Amniotic stem cell (primary cell): ENCODE data around the gene GARNL3.

Source experiments
- DNase-seq: peaks from one replicate; lab custom pipeline; 2025; lab: John Stamatoyannopoulos, UW

Gene GARNL3

GRCh38 chr9:127233550-127233949, 31.0 kb upstream of the GARNL3 start:
- no peak for DNase-seq

DNA sequence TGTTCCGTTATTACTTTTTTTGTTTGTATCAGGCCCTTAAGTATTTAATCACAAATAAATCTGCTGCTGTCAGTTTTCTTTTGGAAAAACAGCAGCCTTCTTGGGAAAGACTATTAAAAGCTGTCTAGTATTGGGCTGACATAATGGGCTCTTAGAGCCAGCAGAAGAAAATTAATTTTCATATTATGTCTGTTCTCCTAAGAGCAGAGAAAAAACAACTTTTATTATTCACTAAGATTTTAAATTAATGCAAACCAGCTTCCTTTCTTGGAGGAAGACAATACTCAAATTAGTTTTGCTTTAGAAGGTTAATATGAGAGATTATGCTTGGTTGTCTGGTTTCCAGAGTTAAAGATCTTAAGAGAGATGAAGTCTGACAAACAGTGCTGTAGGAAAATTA, 30.6 kb upstream of the GARNL3 start:
- no peak for DNase-seq

- no peak for DNase-seq
Observed at GRCh38 chr9:127237801-127238200, 26.8 kb upstream of the GARNL3 start.

GRCh38 chr9:127241354-127241753, 23.2 kb upstream of the GARNL3 start:
- DNase-seq: no peak

DNA sequence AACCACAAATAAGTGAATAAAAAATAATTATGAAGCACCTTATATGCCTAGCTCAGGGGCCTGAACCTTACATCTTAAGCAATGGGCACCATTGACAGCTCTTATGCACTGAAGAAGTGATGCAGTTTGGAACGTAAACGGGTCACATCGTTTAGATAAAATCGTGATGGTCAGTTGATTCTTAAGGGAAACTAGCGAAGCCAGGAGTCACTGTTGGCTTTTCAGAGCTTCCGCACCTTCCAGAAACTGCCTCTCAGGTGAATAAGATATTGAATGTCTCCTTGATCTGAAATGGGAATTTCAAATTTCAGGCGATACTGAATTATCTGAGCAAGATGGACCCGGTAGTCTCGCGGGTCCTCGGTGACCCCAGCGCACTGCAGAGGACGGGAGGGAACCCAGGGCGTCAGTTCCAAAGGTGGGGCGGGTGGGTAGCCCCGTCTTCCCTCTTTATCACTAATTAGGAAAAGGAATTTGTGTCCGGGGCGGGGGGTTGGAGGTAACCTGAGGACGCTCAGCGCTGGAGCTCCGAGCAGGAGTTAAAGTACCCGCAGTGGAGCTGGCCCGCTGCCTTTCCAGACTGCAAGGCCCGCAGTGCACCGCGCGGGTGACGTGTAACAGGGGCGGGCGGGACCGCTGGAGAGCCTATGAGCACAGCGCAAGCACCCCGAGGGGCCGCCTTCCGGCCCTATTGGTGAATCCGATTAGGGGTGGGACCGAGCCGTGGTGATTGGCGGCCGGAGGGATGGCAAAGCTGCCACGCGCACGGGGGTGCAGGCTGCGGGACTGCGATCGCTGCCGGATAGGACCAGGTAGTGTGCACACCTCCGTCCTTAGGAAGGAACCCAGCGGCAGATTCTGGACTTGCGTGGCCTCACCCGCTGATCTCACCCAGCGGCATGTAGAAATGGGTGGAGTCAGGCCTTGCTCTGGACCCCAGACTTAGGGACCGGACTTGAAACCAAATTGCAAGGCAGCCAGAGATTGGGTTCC, 19.7 kb upstream of the GARNL3 start:
- peak; percentile 95 for DNase-seq

DNA sequence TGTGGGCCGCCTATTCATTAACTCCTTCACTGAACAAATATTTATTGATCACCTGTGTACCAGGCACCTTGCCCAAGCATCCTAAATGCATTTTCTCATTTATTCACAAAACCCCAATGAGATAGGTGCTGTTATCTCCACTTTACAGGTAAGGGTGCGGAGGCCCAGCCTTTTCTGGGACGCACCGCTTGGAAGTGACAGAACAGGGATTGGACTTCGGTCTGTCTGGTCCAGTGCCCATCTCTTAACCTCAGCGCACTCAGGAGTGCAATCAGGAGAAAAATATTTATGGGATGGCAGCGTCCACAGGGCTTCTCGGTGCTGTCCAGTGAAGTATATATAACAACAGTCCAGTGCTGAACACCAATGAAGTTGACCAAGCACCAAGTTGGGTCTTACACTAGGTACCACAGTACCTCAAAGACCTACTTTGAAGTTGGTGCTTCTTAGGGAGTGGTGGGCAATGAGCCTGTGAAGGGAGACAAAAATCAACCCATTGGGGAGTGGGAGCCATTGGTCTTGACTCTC, 18.9 kb upstream of the GARNL3 start:
- no peak for DNase-seq

DNA sequence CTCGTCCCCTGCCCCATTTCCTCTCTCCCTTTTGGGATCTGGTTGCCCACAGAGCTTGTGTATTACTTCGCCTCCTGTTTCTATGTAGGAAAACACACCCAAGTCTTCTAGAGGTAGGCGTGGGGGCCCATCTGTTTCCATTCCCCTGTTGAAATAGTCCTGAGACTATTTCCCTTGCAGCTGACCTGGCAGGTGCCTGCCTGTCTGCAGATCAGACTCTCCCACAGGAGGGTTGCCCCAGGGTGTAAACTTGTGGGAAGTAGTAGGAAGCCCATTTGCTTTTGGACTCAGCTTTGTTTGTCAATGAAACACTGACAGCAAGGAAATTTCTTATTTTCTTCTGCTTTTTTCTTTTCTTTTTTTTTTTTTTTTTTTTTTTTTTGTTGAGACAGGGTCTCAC, 16.3 kb upstream of the GARNL3 start:
- no peak for DNase-seq

DNA sequence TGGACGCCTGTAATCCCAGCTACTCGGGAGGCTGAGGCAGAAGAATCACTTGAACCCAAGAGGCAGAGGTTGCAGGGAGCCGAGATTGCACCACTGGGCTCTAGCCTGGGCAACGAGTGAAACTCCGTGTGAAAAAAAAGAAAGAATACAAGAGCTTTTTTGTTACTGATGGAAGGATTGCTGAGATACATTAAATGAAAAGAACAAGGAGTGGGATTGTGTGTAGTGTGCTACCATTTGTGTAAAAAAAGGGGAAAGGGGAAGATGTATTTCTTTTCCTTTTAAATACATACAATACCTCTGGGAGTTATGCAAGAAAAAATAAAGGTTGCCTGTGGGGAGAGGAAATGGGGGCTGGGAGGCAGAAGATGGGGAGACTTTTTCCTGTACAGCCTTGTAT, 14.7 kb upstream of the GARNL3 start:
- no peak for DNase-seq

DNA sequence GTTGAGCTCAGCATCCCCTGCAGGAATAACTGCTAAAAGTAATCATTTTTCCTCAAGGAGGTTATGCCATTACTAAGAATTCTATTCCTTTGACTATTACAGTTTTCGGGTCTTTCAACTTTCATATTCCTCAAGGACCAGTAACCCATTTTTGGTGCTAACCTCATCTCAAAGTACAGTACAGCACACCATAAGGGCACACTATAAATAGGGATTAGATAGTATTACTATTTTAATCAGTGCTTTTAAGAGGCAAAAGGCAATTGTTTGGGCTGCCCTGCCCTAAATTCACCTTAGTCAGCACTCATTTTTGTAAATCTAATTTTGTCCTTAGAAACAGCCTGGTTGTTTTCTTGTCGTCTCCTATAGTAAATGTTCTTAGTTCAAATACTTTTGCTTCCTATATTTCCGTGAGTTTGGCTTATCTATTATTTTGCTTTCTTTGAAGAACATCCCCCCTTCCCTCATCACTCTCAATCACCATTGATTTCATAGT, 13.6 kb upstream of the GARNL3 start:
- DNase-seq: no peak

GRCh38 chr9:127252410-127253318, 11.9 kb upstream of the GARNL3 start:
- DNase-seq: no peak

DNA sequence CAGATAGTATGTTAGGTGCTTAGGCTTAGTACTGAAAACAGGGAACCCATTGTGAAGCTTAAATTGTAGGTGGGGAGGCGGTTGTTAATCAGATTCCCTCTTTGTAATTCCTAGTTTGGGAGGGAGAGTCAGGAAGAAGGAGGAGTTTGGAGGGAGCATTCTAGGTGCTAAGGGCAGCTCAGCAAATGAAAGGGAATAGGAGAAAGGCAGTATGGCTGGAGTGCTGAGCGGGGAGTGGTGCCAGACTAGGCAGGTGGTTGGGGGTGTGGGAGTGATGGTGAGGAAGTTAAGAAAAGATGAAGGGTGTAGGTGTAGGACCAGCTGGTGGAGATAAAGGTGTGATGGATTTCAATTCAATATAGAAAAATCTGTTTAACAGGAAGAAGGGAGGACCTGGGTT, 11.1 kb upstream of the GARNL3 start:
- no peak for DNase-seq

DNA sequence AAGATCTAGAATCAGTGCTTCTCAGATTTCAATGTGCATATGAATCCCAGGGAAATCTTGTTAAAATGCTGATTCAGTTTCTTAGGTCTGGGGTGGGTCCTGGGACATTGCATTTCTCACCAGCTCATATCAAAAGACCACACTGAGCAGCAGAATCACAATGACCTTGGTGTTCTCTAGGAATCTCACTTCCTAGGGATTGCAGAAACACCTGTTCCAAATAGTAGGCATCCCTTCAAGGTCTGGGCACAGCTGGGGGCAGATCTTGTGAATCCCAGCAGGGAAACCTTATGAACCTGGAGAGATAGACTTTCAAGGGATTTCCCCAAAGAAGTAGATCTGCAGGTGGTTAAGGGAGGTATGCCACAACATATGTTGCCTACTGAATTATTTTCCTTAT, 8.9 kb upstream of the GARNL3 start:
- DNase-seq: no peak

- DNase-seq: no peak
Observed at GRCh38 chr9:127256324-127256723, 8.2 kb upstream of the GARNL3 start.

- no peak for DNase-seq
Observed at GRCh38 chr9:127258606-127259471, 5.7 kb upstream of the GARNL3 start.

DNA sequence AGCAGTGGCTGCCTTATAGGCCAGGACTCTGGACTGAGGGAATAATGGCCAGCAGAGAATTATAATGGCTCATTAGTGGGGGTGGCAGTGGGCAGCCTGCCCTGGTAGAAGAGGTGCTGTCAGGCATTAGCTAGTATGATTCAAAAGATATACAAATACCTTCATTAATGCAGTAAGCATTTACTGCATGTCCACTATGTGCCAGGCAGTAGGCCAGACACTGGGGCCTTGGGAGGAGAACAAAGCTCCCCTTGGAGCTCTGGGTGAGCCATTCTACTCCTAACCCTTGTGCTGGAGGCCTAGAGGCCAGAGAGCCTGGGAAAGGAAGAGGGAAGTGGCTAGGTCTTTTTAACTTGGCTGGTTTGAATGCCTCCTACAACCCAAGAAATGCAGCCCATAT, 2.0 kb upstream of the GARNL3 start:
- no peak for DNase-seq

- DNase-seq: no peak
Observed at GRCh38 chr9:127263237-127263636, 1.3 kb upstream of the GARNL3 start.

DNA sequence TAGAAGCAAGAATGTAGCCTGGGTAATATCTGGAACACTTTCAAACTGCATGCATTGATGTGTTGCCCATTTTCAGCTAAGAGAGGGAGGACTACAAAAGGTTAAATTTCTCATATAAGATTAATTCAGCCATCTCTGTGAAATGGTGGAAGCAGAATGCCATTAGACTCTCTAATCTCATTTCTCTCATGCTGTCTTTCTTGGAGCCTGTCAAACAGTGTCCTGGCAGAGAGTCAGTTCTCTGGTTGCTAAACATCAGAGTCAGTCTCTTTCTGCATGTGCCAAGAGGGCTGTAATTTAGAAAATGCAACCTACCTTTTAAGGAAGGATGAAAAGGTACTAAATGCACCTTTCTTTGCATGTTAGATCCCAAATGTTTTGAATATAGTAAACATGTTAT, 910 bp upstream of the GARNL3 start:
- DNase-seq: no peak

DNA sequence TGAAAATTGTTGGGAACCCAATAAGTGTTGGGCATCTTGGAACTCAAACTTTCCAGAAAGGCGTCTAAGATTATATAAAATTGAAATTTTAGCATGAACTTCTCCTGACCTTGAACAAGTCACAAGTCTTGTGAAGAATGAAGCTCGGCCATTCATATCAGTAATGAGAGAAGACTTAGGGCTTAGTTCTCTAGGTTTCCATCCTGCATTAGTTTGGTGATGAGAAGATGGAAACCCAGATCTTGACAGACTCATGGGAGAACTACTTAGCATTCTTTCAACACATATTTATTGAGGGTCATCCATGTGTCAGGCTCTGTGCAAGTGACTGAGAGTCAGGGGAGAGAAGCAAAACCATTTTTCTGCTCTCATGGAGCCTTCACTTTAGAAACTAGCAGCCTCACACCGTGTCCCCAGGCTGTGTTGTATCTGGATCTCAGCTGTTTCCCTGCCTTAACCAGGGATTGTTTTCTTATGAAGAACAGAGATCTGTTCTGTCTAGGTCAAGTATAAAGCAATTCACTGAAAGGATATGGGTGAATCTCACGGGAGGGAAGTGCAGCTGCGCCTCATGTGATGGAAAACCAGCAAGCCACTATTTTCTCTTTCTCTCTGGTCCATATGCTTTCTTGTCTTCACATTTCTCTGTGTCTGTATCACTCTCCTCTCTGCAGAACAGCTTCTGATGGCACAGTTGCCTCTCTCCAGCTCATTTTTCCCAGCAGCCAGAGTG, 3.4 kb downstream of the GARNL3 start:
- no peak for DNase-seq

- no peak for DNase-seq
Observed at GRCh38 chr9:127269449-127269848, 4.9 kb downstream of the GARNL3 start.

DNA sequence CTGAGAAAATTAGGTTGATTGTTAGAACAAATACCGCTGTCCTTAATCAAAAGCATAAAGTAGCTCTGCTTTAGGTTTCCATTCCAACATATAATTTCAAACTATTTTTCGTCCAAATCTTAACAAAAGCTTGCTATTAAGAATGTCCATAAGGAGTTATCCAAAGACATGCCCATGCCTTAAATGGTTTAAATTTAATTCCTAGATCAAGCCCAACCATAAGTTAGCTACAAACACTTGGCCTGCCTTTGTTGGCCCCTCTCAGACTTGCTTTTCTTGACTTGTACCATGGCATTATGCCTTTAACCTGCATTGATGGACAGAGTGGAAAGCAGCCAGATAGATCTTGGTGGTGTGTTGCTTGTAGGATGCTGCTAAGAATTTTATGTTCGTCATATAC, 8.8 kb downstream of the GARNL3 start:
- DNase-seq: no peak

GRCh38 chr9:127277099-127277498, 12.5 kb downstream of the GARNL3 start:
- no peak for DNase-seq
